ENCODE results near the gene CYP27B1.

DNA sequence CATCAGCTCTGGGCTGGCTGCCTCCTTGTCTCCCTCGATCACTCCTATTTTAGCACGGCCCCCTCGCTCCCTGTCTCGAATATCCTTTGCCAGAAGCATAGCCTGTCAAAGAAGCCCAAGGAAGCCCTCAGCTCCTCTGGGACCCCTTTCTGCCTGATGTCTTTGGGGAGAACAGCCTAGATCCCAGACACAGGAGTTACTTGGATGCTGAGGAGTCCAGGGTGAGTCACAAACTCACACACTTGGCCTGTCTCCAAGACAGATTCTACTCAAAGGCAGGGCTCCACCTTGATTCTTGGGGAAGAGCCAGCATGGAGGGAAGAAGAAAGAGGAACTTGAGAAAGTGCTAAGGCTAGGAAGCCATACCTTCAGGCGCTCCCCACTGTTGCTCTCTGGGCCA is 43.6 kb upstream of the CYP27B1 start:
- no peak for TF ChIP-seq TAF1 (IDR thresholded peaks at IDR 0.05; ENCODE audit: borderline replicate concordance, low read depth, low read length)
- no peak for TF ChIP-seq POLR2AphosphoS5 (IDR thresholded peaks at IDR 0.05; ENCODE audit: low read depth, low read length)
